BJ (cell line): ENCODE results near the gene UPF2. TPM values are rescaled to one million over a fixed set of nuclear protein-coding genes. Genes with fewer than 3 reads are reported as not detected.
"Not testable (repeated sequence)": the region's sequence is repeated elsewhere in the genome, so short reads cannot be mapped to it uniquely, and the experiment has no call there.

ENCODE experiments used
- CTCF ChIA-PET: fragments of 350-600 bp; formaldehyde crosslinking; extraction: SDS; loops from one replicate; lab custom pipeline; 2021; ENCODE audit warnings: antibody characterized with exemption, inconsistent platforms; lab: Yijun Ruan, JAX
- POLR2A ChIA-PET: fragments of 300-600 bp; sonication (Branson Sonifier 250); formaldehyde crosslinking; extraction: SDS; loops from one replicate; lab custom pipeline; 2021; ENCODE audit warnings: antibody characterized with exemption; lab: Charles Lee
- DNase-seq: peaks from one replicate; pipeline ENCODE4 v3.0.0-alpha.2; 2011; ENCODE audit warnings: low read depth
- H3K27me3 ChIP-seq: 2 replicates; pipeline ENCODE4 v1.6.0; 2011; ENCODE audit warnings: low read length; ENCODE audit not compliant: control insufficient read depth, insufficient read depth
- H3K36me3 ChIP-seq: 2 replicates; pipeline ENCODE4 v1.5.1; 2011; ENCODE audit warnings: low read length; ENCODE audit not compliant: control insufficient read depth, insufficient read depth
- H3K4me3 ChIP-seq: 2 replicates; pipeline ENCODE4 v1.5.1; 2011; ENCODE audit warnings: low read depth, mild to moderate bottlenecking, control low read depth, low read length
- polyA plus RNA-seq: library from polyadenylated mRNA; depleted of rRNA; stranded (reverse); fragments of >200 nt; gene quantifications from 2 replicates; pipeline ENCODE4 v1.2.3, GENCODE V29; 2011
- TF ChIP-seq, protein P1 (sequence below): IDR thresholded peaks from 2 replicates; pipeline ENCODE4 v1.5.1; 2011; ENCODE audit warnings: low read depth, mild to moderate bottlenecking, control low read depth, inconsistent platforms, low read length, moderate library complexity; ENCODE audit not compliant: insufficient read depth

The UPF2 gene
- polyA plus RNA-seq, 1 experiment: 5.5 TPM

GRCh38 chr10:12081470-12081869 is 38.9 kb upstream of the UPF2 start:
- DNase-seq: no peak
- H3K27me3 ChIP-seq: no peaks in the 10 kb centered on the region
- H3K36me3 ChIP-seq: peaks cover 1% of the 10 kb centered on the region; the same call in 1 of the 2 replicates
- TF ChIP-seq, protein P1, sequence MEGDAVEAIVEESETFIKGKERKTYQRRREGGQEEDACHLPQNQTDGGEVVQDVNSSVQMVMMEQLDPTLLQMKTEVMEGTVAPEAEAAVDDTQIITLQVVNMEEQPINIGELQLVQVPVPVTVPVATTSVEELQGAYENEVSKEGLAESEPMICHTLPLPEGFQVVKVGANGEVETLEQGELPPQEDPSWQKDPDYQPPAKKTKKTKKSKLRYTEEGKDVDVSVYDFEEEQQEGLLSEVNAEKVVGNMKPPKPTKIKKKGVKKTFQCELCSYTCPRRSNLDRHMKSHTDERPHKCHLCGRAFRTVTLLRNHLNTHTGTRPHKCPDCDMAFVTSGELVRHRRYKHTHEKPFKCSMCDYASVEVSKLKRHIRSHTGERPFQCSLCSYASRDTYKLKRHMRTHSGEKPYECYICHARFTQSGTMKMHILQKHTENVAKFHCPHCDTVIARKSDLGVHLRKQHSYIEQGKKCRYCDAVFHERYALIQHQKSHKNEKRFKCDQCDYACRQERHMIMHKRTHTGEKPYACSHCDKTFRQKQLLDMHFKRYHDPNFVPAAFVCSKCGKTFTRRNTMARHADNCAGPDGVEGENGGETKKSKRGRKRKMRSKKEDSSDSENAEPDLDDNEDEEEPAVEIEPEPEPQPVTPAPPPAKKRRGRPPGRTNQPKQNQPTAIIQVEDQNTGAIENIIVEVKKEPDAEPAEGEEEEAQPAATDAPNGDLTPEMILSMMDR: no peak
- ChIA-PET POLR2A (no interaction called here), CTCF (no interaction called here)
- no peak overlapping the region for H3K4me3 ChIP-seq

- Histone ChIP-seq H3K4me3 (no peak overlapping the region), H3K27me3 (no peaks in the 10 kb centered on the region), H3K36me3 (no peaks in the 10 kb centered on the region)
- TF ChIP-seq, protein P1: no peak
- ChIA-PET POLR2A (no interaction called here), CTCF (interaction anchor here (0.6 kb wide), 1 partner anchor 606 kb away, joined by 3 read pairs; no protein-coding TSS in a partner anchor)
- no peak for DNase-seq
These were observed 35.1 kb upstream of the UPF2 start for GRCh38 chr10:12077580-12078180.

DNA sequence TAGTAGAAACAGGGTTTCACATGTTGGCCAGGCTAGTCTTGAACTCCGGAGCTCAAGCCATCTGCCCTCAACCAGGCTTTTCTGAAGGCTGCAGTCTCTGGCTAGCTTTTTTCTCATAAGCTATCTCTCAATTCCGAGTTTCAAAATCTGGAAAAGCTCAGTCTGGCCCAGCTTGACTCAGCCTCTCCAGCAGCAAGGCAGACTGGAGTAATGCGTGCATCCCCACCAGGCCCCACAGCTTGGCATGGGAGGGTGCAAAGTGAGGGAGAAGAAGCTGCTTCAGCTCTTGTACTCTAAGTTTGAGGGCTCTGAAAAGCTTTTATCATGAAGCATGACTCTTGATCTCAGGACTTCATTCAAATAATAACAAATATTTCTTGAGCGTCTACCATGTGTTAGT is 30.9 kb upstream of the UPF2 start:
- H3K27me3 ChIP-seq: no peaks in the 10 kb centered on the region
- CTCF ChIA-PET: interaction anchor here (1.2 kb wide), 1 partner anchor 48 kb away, joined by 3 read pairs; no protein-coding TSS in a partner anchor
- no peak for DNase-seq
- POLR2A ChIA-PET: no interaction called here
- H3K36me3 ChIP-seq: no peaks in the 10 kb centered on the region
- H3K4me3 ChIP-seq: no peak overlapping the region
- TF ChIP-seq, protein P1: no peak

GRCh38 chr10:12071441-12071840 is 28.8 kb upstream of the UPF2 start:
- H3K4me3 ChIP-seq, POLR2A ChIA-PET, DNase-seq, H3K36me3 ChIP-seq, H3K27me3 ChIP-seq, CTCF ChIA-PET: not testable (repeated sequence)

DNA sequence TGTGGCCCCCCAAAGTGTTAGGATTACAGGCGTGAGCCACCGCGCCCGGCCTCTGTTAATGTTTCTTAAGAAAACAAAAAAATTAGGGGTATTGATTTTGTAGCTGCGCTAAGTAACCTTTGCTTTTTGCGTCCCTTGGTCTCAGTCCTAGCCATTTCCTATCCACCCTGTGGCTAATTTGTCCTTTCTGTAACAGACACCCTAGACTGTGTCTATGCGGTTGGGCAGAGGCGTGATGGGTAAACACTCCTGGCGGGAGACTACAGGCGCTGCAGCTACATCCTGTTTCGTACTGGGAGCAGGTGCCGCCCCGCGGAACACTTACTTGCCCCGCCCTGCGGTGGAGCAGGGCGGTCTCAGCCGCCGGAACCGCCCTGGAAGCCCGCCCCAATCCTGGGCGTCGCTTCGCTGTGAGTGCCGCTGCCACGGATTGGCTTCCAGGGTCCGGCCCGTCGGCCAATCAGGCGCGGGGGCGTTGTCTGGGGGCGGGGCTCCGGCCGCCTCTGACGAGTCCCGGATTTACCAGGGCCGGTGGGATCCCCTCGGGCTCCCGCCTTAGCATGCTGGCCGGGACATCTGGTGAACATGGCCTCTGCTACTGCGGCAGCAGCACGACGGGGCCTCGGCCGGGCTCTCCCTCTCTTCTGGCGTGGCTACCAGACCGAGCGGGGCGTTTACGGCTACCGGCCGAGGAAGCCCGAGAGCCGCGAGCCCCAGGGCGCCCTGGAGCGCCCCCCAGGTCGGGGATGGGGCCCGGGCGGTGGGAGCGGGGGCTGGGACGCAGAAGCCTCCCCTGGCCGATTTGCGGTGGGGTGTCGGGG is 26.1 kb upstream of the UPF2 start, which contains the start of gene DHTKD1:
Gene DHTKD1 (plus strand): TSS at position 506 of the 821 bp plus-strand sequence. CDS start 80 bp downstream, at position 586.
- DNase-seq: peak; percentile 92
- ChIA-PET POLR2A (interaction anchor here (0.8 kb wide), 1 partner anchor 25 kb away, joined by 3 read pairs; no protein-coding TSS in a partner anchor), CTCF (no interaction called here)
- Histone ChIP-seq H3K27me3 (no peaks in the 10 kb centered on the region), H3K4me3 (peak within 1 kb of the TSS; percentile 94), H3K36me3 (no peaks in the 10 kb centered on the region)
- TF ChIP-seq, protein P1: peak; percentile 39
